Measurements from ENCODE around the gene BMPR1A. TPM values are rescaled to one million over a fixed set of nuclear protein-coding genes. Genes with fewer than 3 reads are reported as not detected.

BMPR1A gene
- total RNA-seq, 6 donors from 2014 or later = 12.9 to 37.4 (median 30.6) TPM

DNA sequence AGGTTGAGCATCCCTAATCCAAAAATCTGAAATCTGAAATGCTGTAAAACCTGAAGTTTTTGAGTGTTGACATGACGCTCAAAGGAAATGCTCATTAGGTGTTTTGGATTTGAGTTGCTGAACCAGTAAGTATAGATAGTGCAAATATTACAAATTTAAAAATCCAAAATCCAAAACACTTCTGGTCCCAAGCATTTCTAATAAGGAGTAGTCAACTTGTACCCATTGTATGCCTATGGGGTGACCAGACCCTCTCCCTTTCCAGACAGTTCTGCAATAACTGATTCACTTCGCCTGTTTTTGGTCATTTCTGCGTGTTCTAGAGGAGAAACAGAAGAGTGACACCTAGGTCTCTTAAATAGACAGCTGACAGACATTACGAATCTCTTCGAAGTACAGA is 110.7 kb downstream of the BMPR1A start:
- peaks cover 5 to 13% (median 7%) of the 10 kb centered on the region in 4 donors for H3K4me1 ChIP-seq
- no peak overlapping the region for H3K27ac ChIP-seq
- no peaks in the 10 kb centered on the region for H3K36me3 ChIP-seq
- TF ChIP-seq POLR2AphosphoS5 (IDR thresholded peaks at IDR 0.05) = no peak
- no peak for TF ChIP-seq POLR2A (IDR thresholded peaks at IDR 0.05)
- TF ChIP-seq EP300 (IDR thresholded peaks at IDR 0.05) = no peak
- TF ChIP-seq, protein P1, sequence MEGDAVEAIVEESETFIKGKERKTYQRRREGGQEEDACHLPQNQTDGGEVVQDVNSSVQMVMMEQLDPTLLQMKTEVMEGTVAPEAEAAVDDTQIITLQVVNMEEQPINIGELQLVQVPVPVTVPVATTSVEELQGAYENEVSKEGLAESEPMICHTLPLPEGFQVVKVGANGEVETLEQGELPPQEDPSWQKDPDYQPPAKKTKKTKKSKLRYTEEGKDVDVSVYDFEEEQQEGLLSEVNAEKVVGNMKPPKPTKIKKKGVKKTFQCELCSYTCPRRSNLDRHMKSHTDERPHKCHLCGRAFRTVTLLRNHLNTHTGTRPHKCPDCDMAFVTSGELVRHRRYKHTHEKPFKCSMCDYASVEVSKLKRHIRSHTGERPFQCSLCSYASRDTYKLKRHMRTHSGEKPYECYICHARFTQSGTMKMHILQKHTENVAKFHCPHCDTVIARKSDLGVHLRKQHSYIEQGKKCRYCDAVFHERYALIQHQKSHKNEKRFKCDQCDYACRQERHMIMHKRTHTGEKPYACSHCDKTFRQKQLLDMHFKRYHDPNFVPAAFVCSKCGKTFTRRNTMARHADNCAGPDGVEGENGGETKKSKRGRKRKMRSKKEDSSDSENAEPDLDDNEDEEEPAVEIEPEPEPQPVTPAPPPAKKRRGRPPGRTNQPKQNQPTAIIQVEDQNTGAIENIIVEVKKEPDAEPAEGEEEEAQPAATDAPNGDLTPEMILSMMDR (IDR thresholded peaks at IDR 0.05) = no peak
- no peak for ATAC-seq (ENCODE audit: low FRiP score in 2 of 2)
- no peak overlapping the region for H3K4me3 ChIP-seq
- H3K27me3 ChIP-seq = no peaks in the 10 kb centered on the region
- 93 to 94% methylated on average over 5 of the region's 5 CpGs for WGBS, 2 donors
- H3K9me3 ChIP-seq = no peaks in the 10 kb centered on the region
- DNase-seq = no peak

DNA sequence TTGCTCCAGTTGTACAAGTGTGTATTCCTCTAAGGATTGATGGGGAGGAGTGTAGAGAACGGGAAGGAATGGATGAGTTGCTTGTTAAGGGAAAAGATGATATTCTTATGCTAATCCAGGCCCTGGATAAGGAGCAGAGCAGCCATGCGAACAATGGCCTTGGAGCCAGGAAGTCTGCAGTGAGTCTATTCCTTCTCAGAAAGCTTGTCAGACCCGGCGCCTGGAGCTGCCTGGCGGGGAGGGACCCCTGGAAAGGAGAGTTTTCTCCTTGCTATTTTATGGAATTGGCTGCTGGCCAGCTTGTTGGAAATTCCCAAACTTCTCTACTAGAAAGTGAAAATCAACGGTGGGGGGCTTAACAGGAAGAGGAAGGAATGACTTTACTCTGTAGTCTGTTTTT is 111.9 kb downstream of the BMPR1A start:
- no peaks in the 10 kb centered on the region for H3K9me3 ChIP-seq
- no peaks in the 10 kb centered on the region for H3K27me3 ChIP-seq
- H3K27ac ChIP-seq = no peak overlapping the region
- peaks cover 12 to 21% (median 16%) of the 10 kb centered on the region in 4 donors for H3K4me1 ChIP-seq
- 44 to 51% methylated on average over 6 of the region's 6 CpGs for WGBS, 2 donors
- DNase-seq = peak in 1 of 2 donors; percentile 47
- TF ChIP-seq EP300 (IDR thresholded peaks at IDR 0.05) (no peak), POLR2A (IDR thresholded peaks at IDR 0.05) (no peak), POLR2AphosphoS5 (IDR thresholded peaks at IDR 0.05) (no peak)
- TF ChIP-seq, protein P1 (IDR thresholded peaks at IDR 0.05) = no peak
- H3K4me3 ChIP-seq = no peak overlapping the region
- no peak for ATAC-seq (ENCODE audit: low FRiP score in 2 of 2)
- no peaks in the 10 kb centered on the region for H3K36me3 ChIP-seq

DNA sequence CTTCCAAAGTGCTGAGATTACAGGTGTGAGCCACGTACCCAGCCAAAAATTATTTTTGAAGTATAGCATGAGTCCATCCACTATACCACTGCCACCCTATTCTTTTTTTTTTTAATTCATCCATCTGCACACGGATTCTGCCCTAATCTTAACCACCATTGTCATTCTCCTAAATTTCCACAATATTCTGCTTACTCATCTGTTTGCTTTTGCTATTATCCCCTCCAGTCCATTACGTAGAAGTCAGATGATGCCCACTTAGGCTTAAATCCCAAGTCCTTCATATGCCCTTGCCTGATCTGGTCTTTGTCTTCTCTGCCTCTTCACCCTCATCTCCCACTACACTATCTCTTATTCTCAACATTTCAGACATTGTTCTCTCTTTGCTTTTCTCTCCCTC is 114.3 kb downstream of the BMPR1A start:
- no peak for TF ChIP-seq POLR2AphosphoS5 (IDR thresholded peaks at IDR 0.05)
- TF ChIP-seq POLR2A (IDR thresholded peaks at IDR 0.05) = no peak
- TF ChIP-seq, protein P1 (IDR thresholded peaks at IDR 0.05) = no peak
- no peak for TF ChIP-seq EP300 (IDR thresholded peaks at IDR 0.05)
- ATAC-seq (ENCODE audit: low FRiP score in 2 of 2) = no peak
- DNase-seq = no peak
- H3K9me3 ChIP-seq = no peaks in the 10 kb centered on the region
- H3K4me1 ChIP-seq = peaks cover 13 to 22% (median 16%) of the 10 kb centered on the region in 4 donors
- no peak overlapping the region for H3K4me3 ChIP-seq
- WGBS, 2 donors = 86 to 95% methylated on average over 3 of the region's 3 CpGs
- H3K27me3 ChIP-seq = no peaks in the 10 kb centered on the region
- H3K36me3 ChIP-seq = no peaks in the 10 kb centered on the region
- H3K27ac ChIP-seq = no peak overlapping the region

DNA sequence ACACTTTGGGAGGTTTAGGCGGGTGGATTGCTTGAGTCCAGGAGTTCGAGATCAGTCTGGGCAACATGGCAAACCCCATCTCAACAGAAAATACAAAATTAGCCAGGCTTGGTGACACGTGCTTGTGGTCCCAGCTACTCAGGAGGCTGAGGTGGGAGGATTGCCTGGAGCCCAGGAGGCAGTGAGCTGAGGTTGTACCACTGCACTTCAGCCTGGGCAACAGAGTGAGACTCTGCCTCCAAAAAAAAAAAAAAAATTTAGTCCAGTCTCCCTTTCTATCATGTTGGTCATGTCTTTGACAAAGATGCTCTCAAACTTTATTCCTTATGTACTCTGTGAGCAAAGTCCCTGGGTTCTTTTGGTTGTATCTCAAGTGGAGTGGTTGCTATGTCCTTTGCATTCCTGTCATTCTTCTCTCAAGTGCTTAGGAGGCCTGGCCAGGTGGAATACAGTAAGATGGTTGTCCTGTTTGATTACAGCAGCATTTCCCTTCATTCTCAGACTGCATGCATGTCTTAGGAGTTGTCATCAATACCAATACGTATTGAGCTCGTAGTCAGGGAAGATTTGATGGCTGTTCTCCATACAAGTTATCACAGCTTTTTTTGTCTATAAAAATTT is 115.3 kb downstream of the BMPR1A start:
- peak; percentile 53 to 80 for ATAC-seq (ENCODE audit: low FRiP score in 2 of 2)
- H3K4me3 ChIP-seq = no peak overlapping the region
- H3K27me3 ChIP-seq = no peaks in the 10 kb centered on the region
- peak overlapping the region in 1 of 4 donors; percentile 17 for H3K27ac ChIP-seq
- no peaks in the 10 kb centered on the region for H3K9me3 ChIP-seq
- H3K36me3 ChIP-seq = peaks cover 0 to 2% (median 0%) of the 10 kb centered on the region in 4 donors
- no peak for TF ChIP-seq POLR2AphosphoS5 (IDR thresholded peaks at IDR 0.05)
- TF ChIP-seq, protein P1 (IDR thresholded peaks at IDR 0.05) = no peak
- TF ChIP-seq EP300 (IDR thresholded peaks at IDR 0.05) = no peak
- no peak for TF ChIP-seq POLR2A (IDR thresholded peaks at IDR 0.05)
- DNase-seq = peak in 1 of 2 donors; percentile 49
- 75 to 83% methylated on average over 5 of the region's 5 CpGs for WGBS, 2 donors
- peaks cover 13 to 22% (median 16%) of the 10 kb centered on the region in 4 donors for H3K4me1 ChIP-seq

DNA sequence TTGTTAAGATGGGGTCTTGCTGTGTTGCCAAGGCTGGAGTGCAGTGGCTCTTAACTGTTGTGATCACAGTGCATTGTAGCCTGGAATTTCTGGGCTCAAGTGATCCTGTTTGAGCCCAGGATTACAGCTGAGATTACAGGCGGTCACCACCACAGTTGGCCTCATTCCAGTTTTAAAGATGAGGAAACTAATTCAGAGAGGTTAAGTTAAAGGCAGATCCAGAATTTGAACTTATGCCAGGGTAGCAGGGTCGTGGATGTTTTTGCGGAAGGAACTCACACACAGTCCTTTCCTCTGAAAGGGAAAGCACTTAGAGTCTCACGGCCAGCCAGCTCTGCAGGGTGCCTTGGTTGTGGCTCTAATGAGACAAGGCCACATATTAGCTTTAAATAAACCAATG is 116.3 kb downstream of the BMPR1A start:
- 10 to 13% methylated on average over 4 of the region's 4 CpGs for WGBS, 2 donors
- TF ChIP-seq, protein P1 (IDR thresholded peaks at IDR 0.05) = no peak
- TF ChIP-seq POLR2A (IDR thresholded peaks at IDR 0.05) (no peak), POLR2AphosphoS5 (IDR thresholded peaks at IDR 0.05) (no peak)

More for the DNA sequence above, 116.3 kb downstream of the BMPR1A start:
- Histone ChIP-seq H3K27ac (peak overlapping the region in 2 of 4 donors; percentile 19 to 20), H3K36me3 (peaks cover 0 to 2% (median 0%) of the 10 kb centered on the region in 4 donors), H3K4me3 (no peak overlapping the region), H3K27me3 (no peaks in the 10 kb centered on the region), H3K9me3 (no peaks in the 10 kb centered on the region), H3K4me1 (peaks cover 13 to 22% (median 16%) of the 10 kb centered on the region in 4 donors)
- peak in 1 of 2 donors; percentile 31 for DNase-seq
- peak in 1 of 2 donors; percentile 56 for ATAC-seq (ENCODE audit: low FRiP score in 2 of 2)
